ENCODE measurements around the gene NPHP1.
"Not testable (repeated sequence)": the region's sequence is repeated elsewhere in the genome, so short reads cannot be mapped to it uniquely, and the experiment has no call there.

The NPHP1 gene

DNA sequence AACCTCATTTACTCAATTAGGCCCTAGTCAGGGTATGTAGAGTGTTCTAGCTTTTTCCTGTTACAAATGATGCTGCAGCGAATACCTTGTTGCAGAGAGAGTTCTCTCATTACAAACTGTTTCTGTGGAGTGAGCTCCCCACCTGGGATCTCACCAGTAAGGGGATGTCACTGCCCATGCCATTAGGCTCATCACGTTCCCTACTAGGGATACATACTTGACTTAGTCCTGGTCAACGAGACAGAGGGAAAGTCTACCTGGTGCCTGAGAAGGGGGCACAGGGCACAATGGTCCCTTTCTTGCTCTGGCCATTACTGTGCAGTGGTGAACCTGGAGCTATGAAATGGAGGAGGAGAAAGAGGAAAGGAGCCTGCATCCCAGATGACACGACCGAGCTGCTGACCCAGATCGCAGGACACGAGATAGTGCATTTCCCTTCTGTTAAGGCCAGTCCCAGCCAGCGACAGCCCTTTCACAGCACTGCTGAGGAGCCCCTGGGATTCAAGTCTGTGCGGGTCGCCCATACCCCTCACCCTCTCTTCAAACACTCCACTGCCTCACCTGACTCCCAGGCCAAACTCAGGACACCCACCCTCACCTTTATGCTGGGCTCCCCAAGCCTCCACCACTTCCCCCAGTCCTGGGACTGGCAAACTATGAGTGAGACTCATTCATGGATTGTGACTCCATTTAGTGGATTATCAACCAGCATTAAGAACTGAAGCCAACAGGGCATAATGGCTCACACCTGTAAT is 105.2 kb downstream of the NPHP1 start:
- no peaks in the 10 kb centered on the region for H3K4me1 ChIP-seq (ENCODE audit: control insufficient read depth, insufficient read depth, low read length)
- H3K9me3 ChIP-seq (ENCODE audit: control insufficient read depth, low read length): no peaks in the 10 kb centered on the region
- H3K27ac ChIP-seq (ENCODE audit: insufficient read depth, low read depth, low read length, poor library complexity, severe bottlenecking): no peak overlapping the region
- H3K36me3 ChIP-seq (ENCODE audit: control insufficient read depth, insufficient read depth, low read length): no peaks in the 10 kb centered on the region
- H3K4me3 ChIP-seq (ENCODE audit: insufficient read depth, low read depth, low read length): no peak overlapping the region
- WGBS, 2 experiments: 82 to 83% methylated on average over 10 of the region's 10 CpGs
- no peaks in the 10 kb centered on the region for H3K27me3 ChIP-seq (ENCODE audit: control insufficient read depth, insufficient read depth, low read length, poor library complexity, severe bottlenecking)

DNA sequence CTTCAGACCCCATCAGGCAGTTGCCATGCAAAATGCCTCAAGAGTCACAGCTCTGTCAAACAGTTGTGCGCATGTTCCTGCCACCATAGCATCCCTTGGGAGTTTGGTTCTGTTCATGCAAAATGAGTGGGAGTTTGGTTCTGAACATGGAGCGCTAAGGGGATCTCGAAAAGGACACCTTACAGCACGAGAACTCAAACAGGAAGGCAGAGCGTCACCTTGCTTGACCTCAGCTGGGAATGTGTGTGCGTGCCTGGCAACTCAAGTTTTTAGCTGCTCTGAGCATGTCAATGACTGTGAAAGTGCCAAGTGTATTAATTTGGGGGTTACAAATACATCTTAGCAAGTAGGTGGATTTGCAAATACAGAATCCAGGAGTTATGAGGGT is 105.8 kb downstream of the NPHP1 start:
- Histone ChIP-seq H3K27me3 (ENCODE audit: control insufficient read depth, insufficient read depth, low read length, poor library complexity, severe bottlenecking) (no peaks in the 10 kb centered on the region), H3K4me3 (ENCODE audit: insufficient read depth, low read depth, low read length) (no peak overlapping the region), H3K9me3 (ENCODE audit: control insufficient read depth, low read length) (no peaks in the 10 kb centered on the region), H3K4me1 (ENCODE audit: control insufficient read depth, insufficient read depth, low read length) (no peaks in the 10 kb centered on the region), H3K27ac (ENCODE audit: insufficient read depth, low read depth, low read length, poor library complexity, severe bottlenecking) (no peak overlapping the region), H3K36me3 (ENCODE audit: control insufficient read depth, insufficient read depth, low read length) (no peaks in the 10 kb centered on the region)
- 92 to 96% methylated on average over 6 of the region's 6 CpGs for WGBS, 2 experiments

DNA sequence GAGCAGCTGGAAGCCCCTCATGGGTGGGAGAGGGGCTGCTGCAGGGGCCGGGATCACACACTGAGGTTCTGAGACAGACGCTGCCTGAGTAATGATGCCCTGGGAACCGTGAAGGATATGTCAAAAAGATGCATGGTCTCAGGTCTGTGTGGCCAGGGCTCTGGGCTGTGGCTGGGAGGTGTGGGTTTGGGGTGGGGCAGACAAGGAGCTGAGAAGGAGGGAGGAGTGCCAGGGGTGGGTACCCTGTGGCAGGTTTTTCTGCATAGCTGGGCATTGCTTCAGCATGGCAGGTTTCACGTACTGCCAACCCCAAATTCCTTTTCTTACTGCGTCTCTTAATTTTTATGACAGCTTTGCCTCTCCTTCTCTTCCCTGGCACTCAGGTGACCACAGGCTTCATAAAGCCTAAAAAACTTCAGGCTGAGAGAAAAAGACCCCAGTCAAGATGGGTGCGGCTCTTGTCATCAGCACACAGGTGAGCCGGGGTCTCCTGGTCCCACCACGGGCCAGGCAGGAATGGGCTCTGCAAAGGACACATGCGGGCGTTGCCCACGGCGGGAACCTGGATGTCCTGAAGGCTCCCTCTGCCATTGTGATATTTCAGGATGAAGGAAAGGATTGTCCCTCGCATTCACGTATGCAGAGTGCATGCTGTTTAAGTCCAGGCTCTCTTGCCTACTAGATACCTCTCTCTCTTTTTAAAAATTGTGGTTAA is 107.2 kb downstream of the NPHP1 start:
- Histone ChIP-seq H3K36me3 (ENCODE audit: control insufficient read depth, insufficient read depth, low read length) (no peaks in the 10 kb centered on the region), H3K27ac (ENCODE audit: insufficient read depth, low read depth, low read length, poor library complexity, severe bottlenecking) (no peak overlapping the region), H3K27me3 (ENCODE audit: control insufficient read depth, insufficient read depth, low read length, poor library complexity, severe bottlenecking) (no peaks in the 10 kb centered on the region), H3K9me3 (ENCODE audit: control insufficient read depth, low read length) (no peaks in the 10 kb centered on the region), H3K4me1 (ENCODE audit: control insufficient read depth, insufficient read depth, low read length) (no peaks in the 10 kb centered on the region), H3K4me3 (ENCODE audit: insufficient read depth, low read depth, low read length) (no peak overlapping the region)
- WGBS, 2 experiments: 91 to 95% methylated on average over 14 of the region's 14 CpGs

DNA sequence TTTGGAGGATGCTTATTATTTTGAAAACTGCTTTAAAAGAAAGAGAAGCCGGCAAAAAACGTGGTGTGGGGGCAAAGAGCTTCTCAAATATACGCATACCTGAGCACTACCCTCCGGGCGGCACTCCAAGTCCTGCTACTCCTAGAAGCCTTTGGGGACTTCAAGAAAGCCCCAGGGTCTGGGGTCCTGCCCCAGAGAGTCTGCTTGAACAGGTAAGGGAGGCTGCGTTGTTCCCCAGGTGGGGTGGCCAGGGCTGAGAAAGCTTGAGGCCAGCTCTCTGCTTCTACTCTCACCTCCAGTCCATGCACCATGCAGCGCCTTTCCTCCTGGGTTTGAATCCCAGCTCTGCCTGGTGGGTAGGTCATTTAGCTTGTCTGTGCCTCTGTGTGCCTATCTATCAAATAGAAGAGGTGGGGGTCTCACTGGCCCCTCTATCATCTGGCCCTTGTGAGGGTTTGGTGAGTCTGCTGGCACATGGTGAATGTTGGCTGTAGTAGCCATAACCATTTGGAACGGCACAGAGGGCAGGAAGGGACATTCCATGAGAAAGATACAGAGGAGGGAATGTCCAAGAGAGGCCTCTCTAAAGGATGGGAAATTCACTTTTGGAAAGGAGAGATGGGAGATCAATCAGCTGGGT is 108.7 kb downstream of the NPHP1 start:
- Histone ChIP-seq H3K27me3 (ENCODE audit: control insufficient read depth, insufficient read depth, low read length, poor library complexity, severe bottlenecking) (no peaks in the 10 kb centered on the region), H3K9me3 (ENCODE audit: control insufficient read depth, low read length) (no peaks in the 10 kb centered on the region), H3K4me3 (ENCODE audit: insufficient read depth, low read depth, low read length) (no peak overlapping the region), H3K27ac (ENCODE audit: insufficient read depth, low read depth, low read length, poor library complexity, severe bottlenecking) (no peak overlapping the region), H3K4me1 (ENCODE audit: control insufficient read depth, insufficient read depth, low read length) (no peaks in the 10 kb centered on the region), H3K36me3 (ENCODE audit: control insufficient read depth, insufficient read depth, low read length) (no peaks in the 10 kb centered on the region)
- 95 to 96% methylated on average over 8 of the region's 8 CpGs for WGBS, 2 experiments

DNA sequence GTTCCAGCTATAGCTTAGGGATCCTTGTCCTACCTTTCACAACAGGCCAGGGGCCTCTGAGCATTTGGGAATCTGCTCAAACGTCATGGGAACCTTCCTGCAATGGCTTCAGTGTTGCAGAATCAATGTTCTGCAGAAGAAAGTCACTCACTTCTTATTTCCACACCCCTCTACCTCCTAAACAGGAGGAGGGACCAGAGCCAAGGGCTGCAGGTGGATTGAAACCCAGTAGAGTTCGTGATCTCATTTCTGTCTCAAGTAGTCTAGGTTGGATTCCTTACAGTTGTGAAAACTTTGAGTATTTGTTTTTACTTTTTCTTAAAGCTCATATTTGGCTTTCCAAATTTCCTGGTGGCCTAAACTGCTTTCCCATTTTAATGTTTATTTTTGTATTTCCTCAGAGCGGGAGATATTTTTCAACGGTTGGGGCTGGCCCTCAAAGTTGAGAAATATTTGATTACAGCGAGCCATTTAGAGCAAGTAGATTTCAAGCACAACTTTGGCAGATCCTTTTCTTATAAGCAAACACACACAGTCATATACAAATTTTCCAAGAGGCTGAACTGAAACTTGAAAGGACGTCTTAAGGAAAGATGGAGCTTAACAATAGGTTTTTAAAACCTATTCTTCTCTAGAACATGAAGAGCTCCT is 109.8 kb downstream of the NPHP1 start:
- H3K4me3 ChIP-seq (ENCODE audit: insufficient read depth, low read depth, low read length); H3K4me1 ChIP-seq (ENCODE audit: control insufficient read depth, insufficient read depth, low read length); H3K9me3 ChIP-seq (ENCODE audit: control insufficient read depth, low read length); H3K27ac ChIP-seq (ENCODE audit: insufficient read depth, low read depth, low read length, poor library complexity, severe bottlenecking); H3K27me3 ChIP-seq (ENCODE audit: control insufficient read depth, insufficient read depth, low read length, poor library complexity, severe bottlenecking); H3K36me3 ChIP-seq (ENCODE audit: control insufficient read depth, insufficient read depth, low read length): not testable (repeated sequence)
- WGBS, 2 experiments: 86 to 100% methylated on average over 3 to 5 of the region's 6 CpGs

DNA sequence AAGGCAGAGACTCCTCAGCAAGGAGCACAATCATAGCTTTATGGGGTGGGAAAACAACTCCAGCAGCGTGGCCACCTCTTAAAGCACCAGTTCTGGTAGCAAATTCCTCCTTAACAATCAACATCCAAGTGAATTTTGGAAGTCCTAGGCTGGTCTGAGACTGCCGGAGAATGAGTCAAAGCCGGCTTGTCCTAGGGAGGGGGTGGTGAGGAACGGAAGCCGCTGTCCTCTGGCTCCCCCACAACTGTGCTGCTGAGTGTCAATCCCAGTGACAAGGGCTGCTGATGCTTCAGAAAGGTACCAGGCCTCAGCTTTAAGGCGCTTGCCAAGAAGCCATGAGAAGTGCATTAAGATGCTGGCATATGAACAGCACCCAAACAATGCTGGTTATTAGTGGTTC is 110.9 kb downstream of the NPHP1 start:
- WGBS, 2 experiments: no CpG with 5 or more reads among the region's 6 CpGs
- not testable (repeated sequence) for H3K27ac ChIP-seq (ENCODE audit: insufficient read depth, low read depth, low read length, poor library complexity, severe bottlenecking); H3K9me3 ChIP-seq (ENCODE audit: control insufficient read depth, low read length); H3K4me3 ChIP-seq (ENCODE audit: insufficient read depth, low read depth, low read length); H3K4me1 ChIP-seq (ENCODE audit: control insufficient read depth, insufficient read depth, low read length); H3K27me3 ChIP-seq (ENCODE audit: control insufficient read depth, insufficient read depth, low read length, poor library complexity, severe bottlenecking); H3K36me3 ChIP-seq (ENCODE audit: control insufficient read depth, insufficient read depth, low read length)

DNA sequence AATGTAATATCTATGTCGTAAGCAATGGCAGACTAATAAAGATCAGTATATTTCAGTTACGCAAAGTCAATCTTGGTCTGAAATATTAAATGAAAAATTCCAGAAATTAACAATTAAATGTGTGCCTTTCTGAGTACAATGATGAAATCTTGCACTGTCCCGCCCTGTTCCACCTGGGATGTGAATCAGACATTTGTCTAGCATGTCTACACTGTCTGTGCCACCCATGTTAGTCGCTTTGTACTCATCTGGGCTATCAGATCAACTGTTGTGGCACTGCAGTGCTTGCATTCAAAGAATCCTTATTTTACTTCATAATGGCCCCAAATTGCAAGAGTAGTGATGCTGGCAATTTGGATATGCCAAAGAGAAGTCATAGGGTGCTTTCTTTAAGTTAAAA is 114.6 kb downstream of the NPHP1 start:
- WGBS, 2 experiments: no CpG with 5 or more reads among the region's 4 CpGs
- H3K27ac ChIP-seq (ENCODE audit: insufficient read depth, low read depth, low read length, poor library complexity, severe bottlenecking): not testable (repeated sequence)

DNA sequence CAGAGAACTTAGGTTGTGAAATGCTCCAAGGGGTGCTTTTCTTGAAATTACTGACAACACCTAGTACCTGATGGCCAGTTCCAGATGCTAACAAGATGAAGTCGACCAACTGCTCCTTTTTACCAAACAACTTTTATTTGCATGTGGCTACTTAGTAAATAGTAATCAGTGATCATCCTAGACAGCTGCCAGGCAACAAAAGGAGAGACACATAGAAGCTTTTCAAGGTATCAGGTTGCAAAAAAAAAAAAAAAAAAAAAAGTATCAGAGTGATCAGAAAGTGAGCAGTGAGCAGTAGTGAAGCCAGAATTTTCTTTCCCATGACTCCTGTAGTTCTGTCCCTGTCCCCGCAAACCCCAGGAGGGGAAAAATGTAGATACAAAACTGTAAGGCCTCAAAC is 121.1 kb downstream of the NPHP1 start:
- not testable (repeated sequence) for H3K27ac ChIP-seq (ENCODE audit: insufficient read depth, low read depth, low read length, poor library complexity, severe bottlenecking); H3K36me3 ChIP-seq (ENCODE audit: control insufficient read depth, insufficient read depth, low read length); H3K4me3 ChIP-seq (ENCODE audit: insufficient read depth, low read depth, low read length); H3K27me3 ChIP-seq (ENCODE audit: control insufficient read depth, insufficient read depth, low read length, poor library complexity, severe bottlenecking); H3K4me1 ChIP-seq (ENCODE audit: control insufficient read depth, insufficient read depth, low read length); H3K9me3 ChIP-seq (ENCODE audit: control insufficient read depth, low read length)
- WGBS, 2 experiments: no CpG with 5 or more reads among the region's 2 CpGs

More for the DNA sequence above, 114.6 kb downstream of the NPHP1 start:
- not testable (repeated sequence) for H3K9me3 ChIP-seq (ENCODE audit: control insufficient read depth, low read length); H3K36me3 ChIP-seq (ENCODE audit: control insufficient read depth, insufficient read depth, low read length); H3K4me3 ChIP-seq (ENCODE audit: insufficient read depth, low read depth, low read length); H3K4me1 ChIP-seq (ENCODE audit: control insufficient read depth, insufficient read depth, low read length); H3K27me3 ChIP-seq (ENCODE audit: control insufficient read depth, insufficient read depth, low read length, poor library complexity, severe bottlenecking)

DNA sequence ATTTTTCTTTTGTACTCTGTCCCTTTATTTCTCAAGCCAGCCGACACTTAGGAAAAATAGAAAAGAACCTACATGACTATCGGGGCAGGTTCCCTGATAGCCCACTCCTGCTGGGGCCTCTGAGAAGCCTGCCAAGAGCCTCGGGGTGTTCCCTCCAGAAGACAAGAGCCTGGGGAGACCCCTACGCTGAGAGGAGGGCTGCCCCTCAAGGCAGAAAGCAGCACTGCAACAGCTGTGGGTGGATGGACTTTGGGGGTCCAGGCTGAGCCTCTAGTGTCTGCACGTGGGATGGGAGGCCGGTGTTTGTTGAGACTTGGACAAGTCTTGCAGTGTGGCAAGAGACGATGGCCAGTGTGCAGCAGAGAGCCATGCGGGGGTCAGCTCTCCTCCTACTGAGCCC is 121.7 kb downstream of the NPHP1 start:
- WGBS, 2 experiments: no CpG with 5 or more reads among the region's 8 CpGs
- not testable (repeated sequence) for H3K4me1 ChIP-seq (ENCODE audit: control insufficient read depth, insufficient read depth, low read length); H3K9me3 ChIP-seq (ENCODE audit: control insufficient read depth, low read length); H3K36me3 ChIP-seq (ENCODE audit: control insufficient read depth, insufficient read depth, low read length); H3K27me3 ChIP-seq (ENCODE audit: control insufficient read depth, insufficient read depth, low read length, poor library complexity, severe bottlenecking); H3K4me3 ChIP-seq (ENCODE audit: insufficient read depth, low read depth, low read length); H3K27ac ChIP-seq (ENCODE audit: insufficient read depth, low read depth, low read length, poor library complexity, severe bottlenecking)

DNA sequence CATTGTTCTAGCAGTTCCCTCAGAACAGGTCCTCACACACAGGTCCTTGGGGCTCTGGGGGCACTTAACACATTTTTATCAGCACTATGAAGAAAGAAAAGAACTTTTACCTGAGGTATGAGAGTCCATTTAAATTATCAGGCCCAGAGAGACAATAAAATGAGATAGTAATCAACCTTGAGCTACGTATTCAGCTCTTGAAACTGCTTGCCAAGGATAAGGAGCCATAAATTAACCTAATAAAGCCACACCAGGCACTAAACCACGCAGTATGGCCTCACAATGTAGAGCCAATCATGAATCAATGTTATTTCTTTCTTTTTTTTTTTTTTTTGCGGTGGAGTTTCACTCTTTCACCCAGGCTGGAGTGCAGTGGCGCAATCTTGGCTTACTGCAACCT is 126.7 kb downstream of the NPHP1 start:
- not testable (repeated sequence) for H3K27me3 ChIP-seq (ENCODE audit: control insufficient read depth, insufficient read depth, low read length, poor library complexity, severe bottlenecking); H3K4me3 ChIP-seq (ENCODE audit: insufficient read depth, low read depth, low read length); H3K27ac ChIP-seq (ENCODE audit: insufficient read depth, low read depth, low read length, poor library complexity, severe bottlenecking); H3K9me3 ChIP-seq (ENCODE audit: control insufficient read depth, low read length); H3K4me1 ChIP-seq (ENCODE audit: control insufficient read depth, insufficient read depth, low read length); H3K36me3 ChIP-seq (ENCODE audit: control insufficient read depth, insufficient read depth, low read length)
- no CpG with 5 or more reads among the region's 4 CpGs for WGBS, 2 experiments

Measured in ectodermal cell (in vitro differentiated cells).